ENCODE results near the gene NAPSA.

GRCh38 chr19:50392759-50393158 is 27.3 kb upstream of the NAPSA start:
- no peak for TF ChIP-seq CTCF (IDR thresholded peaks at IDR 0.05)
- TF ChIP-seq POLR2A (IDR thresholded peaks at IDR 0.05): no peak

Measured in right lobe of liver (tissue), 4 donors.